ENCODE results near the gene HSD17B3.

Gene HSD17B3

DNA sequence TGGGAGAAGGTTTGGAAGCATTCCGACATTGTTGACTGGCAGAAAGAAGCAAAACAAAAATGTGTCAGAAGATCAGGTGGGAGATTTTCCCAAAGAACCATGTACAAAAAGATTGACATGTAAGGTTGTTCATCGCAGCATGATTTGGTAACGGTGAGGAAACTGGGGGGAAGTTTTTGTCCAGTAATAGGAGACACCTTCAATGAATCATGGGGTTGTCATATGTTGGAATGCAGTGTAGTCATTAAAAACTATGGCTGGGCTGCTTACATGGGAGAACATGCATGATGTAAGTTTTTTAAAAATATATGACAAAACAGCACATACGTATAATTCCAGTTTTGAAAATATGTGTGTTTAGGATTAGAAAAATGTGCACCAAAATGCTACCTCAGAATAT is 50.5 kb downstream of the HSD17B3 start:
- DNase-seq (ENCODE audit: low read depth) = no peak
- TF ChIP-seq, protein P1, sequence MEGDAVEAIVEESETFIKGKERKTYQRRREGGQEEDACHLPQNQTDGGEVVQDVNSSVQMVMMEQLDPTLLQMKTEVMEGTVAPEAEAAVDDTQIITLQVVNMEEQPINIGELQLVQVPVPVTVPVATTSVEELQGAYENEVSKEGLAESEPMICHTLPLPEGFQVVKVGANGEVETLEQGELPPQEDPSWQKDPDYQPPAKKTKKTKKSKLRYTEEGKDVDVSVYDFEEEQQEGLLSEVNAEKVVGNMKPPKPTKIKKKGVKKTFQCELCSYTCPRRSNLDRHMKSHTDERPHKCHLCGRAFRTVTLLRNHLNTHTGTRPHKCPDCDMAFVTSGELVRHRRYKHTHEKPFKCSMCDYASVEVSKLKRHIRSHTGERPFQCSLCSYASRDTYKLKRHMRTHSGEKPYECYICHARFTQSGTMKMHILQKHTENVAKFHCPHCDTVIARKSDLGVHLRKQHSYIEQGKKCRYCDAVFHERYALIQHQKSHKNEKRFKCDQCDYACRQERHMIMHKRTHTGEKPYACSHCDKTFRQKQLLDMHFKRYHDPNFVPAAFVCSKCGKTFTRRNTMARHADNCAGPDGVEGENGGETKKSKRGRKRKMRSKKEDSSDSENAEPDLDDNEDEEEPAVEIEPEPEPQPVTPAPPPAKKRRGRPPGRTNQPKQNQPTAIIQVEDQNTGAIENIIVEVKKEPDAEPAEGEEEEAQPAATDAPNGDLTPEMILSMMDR (conservative IDR thresholded peaks at IDR 0.05; ENCODE audit: low read depth, low read length) = no peak
- no peak overlapping the region for H3K4me3 ChIP-seq (ENCODE audit: low read length)

- DNase-seq (ENCODE audit: low read depth) = no peak
- no peak overlapping the region for H3K4me3 ChIP-seq (ENCODE audit: low read length)
These were observed 52.2 kb downstream of the HSD17B3 start for GRCh38 chr9:96249746-96250145.

GRCh38 chr9:96246267-96246671 is 55.7 kb downstream of the HSD17B3 start:
- TF ChIP-seq, protein P1 (conservative IDR thresholded peaks at IDR 0.05; ENCODE audit: low read depth, low read length) = no peak
- no peak overlapping the region for H3K4me3 ChIP-seq (ENCODE audit: low read length)
- DNase-seq (ENCODE audit: low read depth) = no peak

More at GRCh38 chr9:96249746-96250145, 52.2 kb downstream of the HSD17B3 start:
- TF ChIP-seq, protein P1 (conservative IDR thresholded peaks at IDR 0.05; ENCODE audit: low read depth, low read length) = no peak

DNA sequence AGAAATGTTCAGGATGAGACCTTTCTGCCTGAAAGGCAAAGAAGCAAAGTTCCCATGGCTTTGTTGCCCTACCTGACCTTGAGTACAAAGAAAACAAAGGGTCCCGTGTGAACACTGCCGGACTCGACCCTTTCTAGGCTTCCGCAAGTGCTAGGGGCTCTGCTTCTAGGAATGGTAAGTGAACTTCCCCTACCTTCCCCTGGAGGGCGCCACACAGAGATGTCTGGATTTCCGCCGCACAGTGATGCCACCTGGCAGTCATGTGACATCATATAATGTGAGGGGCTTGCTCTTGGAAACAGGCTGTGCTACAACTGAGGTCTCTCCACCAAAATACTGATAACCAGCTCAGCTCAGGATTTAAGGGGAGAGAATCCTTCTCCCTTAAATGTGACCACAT is 56.6 kb downstream of the HSD17B3 start:
- H3K4me3 ChIP-seq (ENCODE audit: low read length) = no peak overlapping the region
- TF ChIP-seq, protein P1 (conservative IDR thresholded peaks at IDR 0.05; ENCODE audit: low read depth, low read length) = no peak
- no peak for DNase-seq (ENCODE audit: low read depth)

DNA sequence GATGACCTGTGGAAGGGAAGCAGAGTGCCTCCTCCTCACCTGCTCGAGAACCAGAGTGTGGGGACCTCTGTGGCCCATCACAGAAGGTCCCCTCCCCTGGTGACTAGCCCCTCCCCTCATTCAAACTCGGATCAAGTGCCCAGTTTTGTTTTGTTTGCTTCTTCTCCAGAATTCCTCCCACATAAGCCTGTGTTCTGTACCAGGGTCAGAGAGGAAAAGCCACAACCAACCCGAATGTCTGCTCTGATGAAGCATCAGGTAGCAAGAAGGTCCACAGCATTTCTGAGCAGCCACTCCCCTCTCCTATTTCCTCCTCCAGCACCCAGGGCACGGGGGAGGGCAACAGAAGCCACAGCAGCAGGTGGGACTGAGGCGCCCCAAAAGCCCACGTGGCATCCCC is 58.2 kb downstream of the HSD17B3 start:
- DNase-seq (ENCODE audit: low read depth) = no peak
- no peak overlapping the region for H3K4me3 ChIP-seq (ENCODE audit: low read length)
- TF ChIP-seq, protein P1 (conservative IDR thresholded peaks at IDR 0.05; ENCODE audit: low read depth, low read length) = no peak

GRCh38 chr9:96242811-96243210 is 59.2 kb downstream of the HSD17B3 start:
- no peak for DNase-seq (ENCODE audit: low read depth)
- TF ChIP-seq, protein P1 (conservative IDR thresholded peaks at IDR 0.05; ENCODE audit: low read depth, low read length) = no peak
- no peak overlapping the region for H3K4me3 ChIP-seq (ENCODE audit: low read length)

- no peak overlapping the region for H3K4me3 ChIP-seq (ENCODE audit: low read length)
- no peak for DNase-seq (ENCODE audit: low read depth)
- TF ChIP-seq, protein P1 (conservative IDR thresholded peaks at IDR 0.05; ENCODE audit: low read depth, low read length) = no peak
These were observed 60.6 kb downstream of the HSD17B3 start for GRCh38 chr9:96241391-96241809.

Data from retinal pigment epithelial cell (primary cell).